KMS-11 (cell line): ENCODE data around the gene VAX1.

Experiments used
- H2AFZ ChIP-seq: fragments of 200-600 bp; sonication (generic); 2 replicates; pipeline ENCODE4 v1.6.1; 2016; ENCODE audit warnings: antibody characterized with exemption, mixed run types, low read depth
- H3K27ac ChIP-seq: fragments of 200-600 bp; sonication (generic); 2 replicates; pipeline ENCODE4 v1.6.1; 2016; ENCODE audit warnings: mild to moderate bottlenecking, mixed run types
- H3K27me3 ChIP-seq: fragments of 200-600 bp; sonication (generic); 2 replicates; pipeline ENCODE4 v1.6.1; 2017; ENCODE audit warnings: mild to moderate bottlenecking, low read depth, mixed run types, moderate library complexity; ENCODE audit not compliant: insufficient read depth
- H3K36me3 ChIP-seq: fragments of 200-600 bp; sonication (generic); 2 replicates; pipeline ENCODE4 v1.6.1; 2017; ENCODE audit warnings: mild to moderate bottlenecking, mixed run types; ENCODE audit not compliant: insufficient read depth
- H3K4me1 ChIP-seq: fragments of 200-600 bp; sonication (generic); 2 replicates; pipeline ENCODE4 v1.6.1; 2016; ENCODE audit warnings: mild to moderate bottlenecking, low read depth, mixed run types; ENCODE audit not compliant: poor library complexity, severe bottlenecking
- H3K4me2 ChIP-seq: fragments of 200-600 bp; sonication (generic); 2 replicates; pipeline ENCODE4 v1.7.0; 2016; ENCODE audit warnings: mild to moderate bottlenecking, mixed run types
- H3K4me3 ChIP-seq: fragments of 200-600 bp; sonication (generic); IDR thresholded peaks from 2 replicates; pipeline ENCODE4 v1.6.1; 2017; ENCODE audit warnings: low read depth, low read length, mixed read lengths; ENCODE audit not compliant: insufficient read depth
- H3K79me2 ChIP-seq: fragments of 200-600 bp; sonication (generic); 2 replicates; pipeline ENCODE4 v1.6.1; 2016; ENCODE audit warnings: low read depth, mixed run types; ENCODE audit not compliant: insufficient read depth
- H3K9ac ChIP-seq: fragments of 200-600 bp; sonication (generic); 2 replicates; pipeline ENCODE4 v1.6.1; 2016; ENCODE audit warnings: mild to moderate bottlenecking, mixed run types
- H4K20me1 ChIP-seq: fragments of 200-600 bp; sonication (generic); 2 replicates; pipeline ENCODE4 v1.6.1; 2016; ENCODE audit warnings: mild to moderate bottlenecking, mixed run types; ENCODE audit not compliant: insufficient read depth
- CTCF ChIP-seq: fragments of 200-600 bp; sonication (generic); conservative IDR thresholded peaks from 2 replicates; pipeline ENCODE4 v1.6.1; 2017; ENCODE audit warnings: low read depth, mild to moderate bottlenecking, antibody characterized with exemption, low read length, moderate library complexity, mixed read lengths

The VAX1 gene

GRCh38 chr10:117164592-117165537 is 26.8 kb upstream of the VAX1 start:
- Histone ChIP-seq H3K27ac (no peak overlapping the region), H3K36me3 (no peaks in the 10 kb centered on the region), H3K4me3 (no peak overlapping the region), H3K9ac (no peak overlapping the region), H2AFZ (no peak overlapping the region), H3K4me2 (no peak overlapping the region), H3K4me1 (no peaks in the 10 kb centered on the region), H3K27me3 (no peaks in the 10 kb centered on the region), H3K79me2 (no peaks in the 10 kb centered on the region), H4K20me1 (no peaks in the 10 kb centered on the region)
- TF ChIP-seq CTCF, result no peak

- Histone ChIP-seq H3K4me2 (no peak overlapping the region), H3K27me3 (no peaks in the 10 kb centered on the region), H4K20me1 (no peaks in the 10 kb centered on the region), H3K79me2 (no peaks in the 10 kb centered on the region), H3K36me3 (no peaks in the 10 kb centered on the region), H3K9ac (no peak overlapping the region), H2AFZ (no peak overlapping the region), H3K4me3 (no peak overlapping the region), H3K4me1 (no peaks in the 10 kb centered on the region), H3K27ac (no peak overlapping the region)
- no peak for TF ChIP-seq CTCF
Measured at GRCh38 chr10:117163954-117164548, 26.0 kb upstream of the VAX1 start.

- Histone ChIP-seq H3K36me3 (no peaks in the 10 kb centered on the region), H3K79me2 (no peaks in the 10 kb centered on the region), H3K27me3 (no peaks in the 10 kb centered on the region), H3K4me2 (no peak overlapping the region), H3K4me3 (no peak overlapping the region), H3K9ac (no peak overlapping the region), H3K27ac (no peak overlapping the region), H3K4me1 (no peaks in the 10 kb centered on the region), H4K20me1 (no peaks in the 10 kb centered on the region), H2AFZ (no peak overlapping the region)
- TF ChIP-seq CTCF, result no peak
Measured at GRCh38 chr10:117163061-117163953, 25.2 kb upstream of the VAX1 start.
